OCI-LY3 (cell line): ENCODE data around the gene HS1BP3.

ENCODE experiments used
- H2AFZ ChIP-seq: fragments of 200-600, 300-600 bp; shearing (Covaris generic); 2 replicates; pipeline ENCODE4 v1.6.0; 2014; ENCODE audit warnings: antibody characterized with exemption, low read depth, low read length
- H3K27ac ChIP-seq: fragments of 200-600, 300-600 bp; sonication (generic); 2 replicates; pipeline ENCODE4 v1.5.1; 2014; ENCODE audit warnings: mild to moderate bottlenecking, low read length, moderate library complexity, mixed read lengths
- H3K27me3 ChIP-seq: fragments of 200-600, 300-600 bp; sonication (generic); 2 replicates; pipeline ENCODE4 v1.6.1; 2014; ENCODE audit warnings: low read depth, low read length, mixed read lengths
- H3K36me3 ChIP-seq: fragments of 200-600, 300-600 bp; sonication (generic); replicated peaks from 2 replicates; pipeline ENCODE3; 2014; ENCODE audit warnings: low read depth, low read length, mixed read lengths
- H3K4me1 ChIP-seq: fragments of 300-600, 200-600 bp; sonication (generic); 2 replicates; pipeline ENCODE4 v1.6.1; 2014; ENCODE audit warnings: low read length, mixed read lengths
- H3K4me2 ChIP-seq: fragments of 200-600, 300-600 bp; sonication (generic); 2 replicates; pipeline ENCODE4 v1.6.1; 2014; ENCODE audit warnings: low read length, mixed read lengths
- H3K4me3 ChIP-seq: fragments of 300-600, 200-600 bp; sonication (generic); 2 replicates; pipeline ENCODE4 v1.5.1; 2014; ENCODE audit warnings: antibody characterized with exemption, mild to moderate bottlenecking, low read length, moderate library complexity
- H3K79me2 ChIP-seq: fragments of 300-600, 200-600 bp; shearing (Covaris generic); 2 replicates; pipeline ENCODE4 v1.6.1; 2014; ENCODE audit warnings: mild to moderate bottlenecking, low read length, mixed read lengths
- H3K9ac ChIP-seq: fragments of 300-600, 200-600 bp; shearing (Covaris generic); 2 replicates; pipeline ENCODE4 v1.6.0; 2014; ENCODE audit warnings: mild to moderate bottlenecking, low read length, moderate library complexity
- H3K9me3 ChIP-seq: fragments of 200-600, 300-600 bp; shearing (Covaris generic); 2 replicates; pipeline ENCODE4 v1.6.1; 2014; ENCODE audit warnings: low read length, mixed read lengths; ENCODE audit not compliant: insufficient read depth
- H4K20me1 ChIP-seq: fragments of 200-600, 300-600 bp; sonication (generic); 2 replicates; pipeline ENCODE4 v1.6.1; 2016; ENCODE audit warnings: low read length, mixed read lengths; ENCODE audit not compliant: insufficient read depth
- CTCF ChIP-seq: fragments of 200-600, 300-600 bp; sonication (generic); IDR thresholded peaks from 2 replicates; pipeline ENCODE4 v1.5.1; 2014; ENCODE audit warnings: antibody characterized with exemption, low read length, low read depth
- EZH2phosphoT487 ChIP-seq: fragments of 200-600 bp; shearing (Covaris generic); IDR thresholded peaks from 2 replicates; pipeline ENCODE4 v1.6.1; 2018; ENCODE audit warnings: antibody characterized with exemption, mixed run types, low read depth

The HS1BP3 gene

GRCh38 chr2:20617081-20617575, 33.8 kb downstream of the HS1BP3 start:
- no peak overlapping the region for H2AFZ ChIP-seq
- no peaks in the 10 kb centered on the region for H4K20me1 ChIP-seq
- H3K4me2 ChIP-seq = no peak overlapping the region
- no peaks in the 10 kb centered on the region for H3K36me3 ChIP-seq
- H3K27ac ChIP-seq = no peak overlapping the region
- H3K9me3 ChIP-seq = no peaks in the 10 kb centered on the region
- H3K4me3 ChIP-seq = no peak overlapping the region
- peaks cover 8% of the 10 kb centered on the region for H3K4me1 ChIP-seq
- peaks cover 3% of the 10 kb centered on the region; the same call in 1 of the 2 replicates for H3K27me3 ChIP-seq
- TF ChIP-seq CTCF (no peak), EZH2phosphoT487 (no peak)
- H3K79me2 ChIP-seq = no peaks in the 10 kb centered on the region
- no peak overlapping the region for H3K9ac ChIP-seq

- Histone ChIP-seq H3K27me3 (peaks cover 3% of the 10 kb centered on the region; the same call in 1 of the 2 replicates), H2AFZ (no peak overlapping the region), H3K36me3 (no peaks in the 10 kb centered on the region), H3K4me3 (no peak overlapping the region), H3K9ac (no peak overlapping the region), H3K79me2 (no peaks in the 10 kb centered on the region), H4K20me1 (no peaks in the 10 kb centered on the region), H3K27ac (no peak overlapping the region), H3K4me1 (peaks cover 8% of the 10 kb centered on the region), H3K4me2 (no peak overlapping the region), H3K9me3 (no peaks in the 10 kb centered on the region)
- TF ChIP-seq CTCF (no peak), EZH2phosphoT487 (no peak)
Observed at GRCh38 chr2:20616341-20616871, 34.5 kb downstream of the HS1BP3 start.

- no peaks in the 10 kb centered on the region for H4K20me1 ChIP-seq
- H3K4me3 ChIP-seq = no peak overlapping the region
- peaks cover 8% of the 10 kb centered on the region for H3K4me1 ChIP-seq
- no peak overlapping the region for H3K9ac ChIP-seq
- H2AFZ ChIP-seq = no peak overlapping the region
- peaks cover 3% of the 10 kb centered on the region; the same call in 1 of the 2 replicates for H3K27me3 ChIP-seq
- no peaks in the 10 kb centered on the region for H3K79me2 ChIP-seq
- TF ChIP-seq CTCF (no peak), EZH2phosphoT487 (no peak)
- H3K36me3 ChIP-seq = no peaks in the 10 kb centered on the region
- H3K27ac ChIP-seq = no peak overlapping the region
- no peak overlapping the region for H3K4me2 ChIP-seq
- H3K9me3 ChIP-seq = no peaks in the 10 kb centered on the region
Observed at GRCh38 chr2:20615466-20616241, 35.2 kb downstream of the HS1BP3 start.

GRCh38 chr2:20615068-20615465, 35.8 kb downstream of the HS1BP3 start:
- no peaks in the 10 kb centered on the region for H4K20me1 ChIP-seq
- no peak for TF ChIP-seq EZH2phosphoT487
- no peak for TF ChIP-seq CTCF

More at GRCh38 chr2:20615068-20615465, 35.8 kb downstream of the HS1BP3 start:
- no peak overlapping the region for H3K9ac ChIP-seq
- H3K4me2 ChIP-seq = no peak overlapping the region
- H3K27me3 ChIP-seq = peaks cover 3% of the 10 kb centered on the region; the same call in 1 of the 2 replicates
- H3K27ac ChIP-seq = no peak overlapping the region
- H3K4me3 ChIP-seq = no peak overlapping the region
- no peak overlapping the region for H2AFZ ChIP-seq
- H3K79me2 ChIP-seq = no peaks in the 10 kb centered on the region
- H3K4me1 ChIP-seq = peaks cover 8% of the 10 kb centered on the region
- H3K9me3 ChIP-seq = no peaks in the 10 kb centered on the region
- no peaks in the 10 kb centered on the region for H3K36me3 ChIP-seq
